IPS-11a (cell line): ENCODE measurements around the gene CTDSPL2.
A peak's percentile ranks its signal among the peaks of the same experiment; 100 is the strongest.
"Not testable (repeated sequence)": the region's sequence is repeated elsewhere in the genome, so short reads cannot be mapped to it uniquely, and the experiment has no call there.

Experiments used
- H3K4me3 ChIP-seq: one replicate; pipeline ENCODE4 v1.5.1; 2013; ENCODE audit warnings: low read depth, low read length, control low read depth

Gene CTDSPL2

DNA sequence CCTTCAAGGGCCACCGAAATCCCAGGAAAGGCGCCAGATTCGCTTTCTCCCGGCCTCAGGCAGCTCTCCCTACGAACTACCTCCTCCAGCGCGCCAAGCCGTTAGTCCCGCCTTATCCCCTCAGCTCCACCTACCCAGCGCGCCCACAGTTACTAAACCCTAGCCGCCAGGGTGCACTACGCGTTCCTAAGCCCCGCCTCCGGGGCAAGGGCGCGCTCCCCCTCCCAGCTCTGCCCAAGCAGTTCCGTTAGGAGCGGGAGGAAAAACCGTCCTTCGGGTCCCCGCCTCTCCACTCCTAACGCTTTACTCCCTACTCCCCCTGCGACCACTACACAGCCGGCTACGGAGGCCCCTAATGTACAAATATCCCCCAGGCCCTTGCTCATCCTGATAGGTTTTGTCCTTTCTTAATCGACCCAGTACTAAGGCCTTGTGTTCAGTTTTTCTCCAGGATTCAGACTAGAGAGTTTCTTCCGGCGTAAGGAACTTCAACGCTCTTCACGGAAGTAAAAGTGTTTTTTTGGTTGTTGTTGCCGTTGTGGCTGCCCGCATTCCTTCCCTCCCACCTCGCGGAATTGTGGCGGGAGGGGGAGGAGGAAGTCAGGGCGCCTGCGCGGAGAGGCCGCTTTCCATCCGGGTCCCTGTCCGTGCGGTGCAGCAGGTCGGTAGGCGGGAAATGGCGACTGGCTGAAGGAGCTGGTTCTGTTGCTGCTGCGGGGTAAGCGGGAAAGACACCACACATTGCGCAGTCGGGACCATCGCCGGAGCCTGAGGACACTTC lies at the start of gene CTDSPL2:
TSS of gene CTDSPL2 (plus strand) at position 655 of the 781 bp plus-strand sequence. CDS start 31,386 bp downstream, outside the sequence.
- H3K4me3 ChIP-seq: peak within 1 kb of the TSS; percentile 99

DNA sequence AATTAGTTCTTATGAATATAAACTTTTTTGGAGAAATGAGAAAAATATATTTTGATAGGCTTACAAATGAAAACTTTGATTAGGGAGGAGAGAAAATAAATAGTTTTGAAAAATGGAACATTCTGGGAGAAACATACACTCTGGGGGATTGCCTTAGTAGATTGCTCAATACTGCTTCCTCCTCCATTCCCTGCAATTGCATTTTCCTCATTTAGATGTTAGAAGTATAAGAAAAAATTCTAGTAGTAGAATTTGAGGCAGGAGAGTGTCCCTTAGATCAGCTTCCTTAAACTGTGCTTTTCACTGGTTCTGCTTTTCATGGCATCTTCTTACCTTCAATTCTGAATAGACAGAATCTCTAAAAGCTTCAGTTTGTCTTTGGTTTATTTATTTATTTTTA lies 46.2 kb upstream of the CTDSPL2 start:
- H3K4me3 ChIP-seq: no peak overlapping the region

- no peak overlapping the region for H3K4me3 ChIP-seq
These were observed 42.0 kb upstream of the CTDSPL2 start for GRCh38 chr15:44385344-44385942.

DNA sequence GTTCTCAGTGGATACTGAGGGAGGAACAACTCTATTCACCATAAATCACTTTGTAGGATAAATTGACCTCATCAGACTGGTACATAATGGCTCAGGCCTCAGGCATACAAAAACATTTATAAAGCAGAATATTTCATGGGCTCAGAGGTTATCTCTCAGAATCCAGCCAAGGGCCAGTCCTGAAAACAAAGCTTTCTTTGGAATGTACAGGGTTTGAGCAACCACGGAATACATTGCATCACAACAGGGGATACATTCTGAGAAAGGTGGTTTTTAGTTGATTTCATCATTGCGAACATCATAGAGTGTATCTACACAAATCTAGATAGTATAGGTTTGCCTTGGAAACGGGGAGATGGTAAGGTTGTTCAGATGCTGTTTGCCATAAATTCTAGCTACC lies 33.4 kb upstream of the CTDSPL2 start:
- H3K4me3 ChIP-seq: no peak overlapping the region

GRCh38 chr15:44394562-44394961 lies 32.9 kb upstream of the CTDSPL2 start:
- no peak overlapping the region for H3K4me3 ChIP-seq

DNA sequence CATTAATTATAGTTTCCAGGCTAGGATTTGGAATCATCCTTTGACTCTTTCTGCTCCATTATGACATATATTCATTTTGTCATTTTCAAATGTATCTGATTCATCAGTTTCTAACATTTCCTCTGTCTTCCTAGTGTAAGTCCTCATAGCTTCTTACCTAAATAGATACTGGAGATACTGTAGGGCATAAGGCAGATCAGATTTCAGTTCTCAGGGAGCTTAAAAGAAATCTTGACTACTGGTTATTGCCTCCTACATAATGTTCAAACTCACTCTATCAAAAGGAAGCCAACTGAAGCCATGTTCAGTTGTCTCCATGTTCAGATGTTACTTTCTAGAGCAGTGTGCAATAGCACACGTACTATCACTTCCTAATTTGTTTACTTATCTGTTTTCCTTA lies 29.6 kb upstream of the CTDSPL2 start:
- H3K4me3 ChIP-seq: no peak overlapping the region

GRCh38 chr15:44414001-44414400 lies 13.4 kb upstream of the CTDSPL2 start:
- no peak overlapping the region for H3K4me3 ChIP-seq

DNA sequence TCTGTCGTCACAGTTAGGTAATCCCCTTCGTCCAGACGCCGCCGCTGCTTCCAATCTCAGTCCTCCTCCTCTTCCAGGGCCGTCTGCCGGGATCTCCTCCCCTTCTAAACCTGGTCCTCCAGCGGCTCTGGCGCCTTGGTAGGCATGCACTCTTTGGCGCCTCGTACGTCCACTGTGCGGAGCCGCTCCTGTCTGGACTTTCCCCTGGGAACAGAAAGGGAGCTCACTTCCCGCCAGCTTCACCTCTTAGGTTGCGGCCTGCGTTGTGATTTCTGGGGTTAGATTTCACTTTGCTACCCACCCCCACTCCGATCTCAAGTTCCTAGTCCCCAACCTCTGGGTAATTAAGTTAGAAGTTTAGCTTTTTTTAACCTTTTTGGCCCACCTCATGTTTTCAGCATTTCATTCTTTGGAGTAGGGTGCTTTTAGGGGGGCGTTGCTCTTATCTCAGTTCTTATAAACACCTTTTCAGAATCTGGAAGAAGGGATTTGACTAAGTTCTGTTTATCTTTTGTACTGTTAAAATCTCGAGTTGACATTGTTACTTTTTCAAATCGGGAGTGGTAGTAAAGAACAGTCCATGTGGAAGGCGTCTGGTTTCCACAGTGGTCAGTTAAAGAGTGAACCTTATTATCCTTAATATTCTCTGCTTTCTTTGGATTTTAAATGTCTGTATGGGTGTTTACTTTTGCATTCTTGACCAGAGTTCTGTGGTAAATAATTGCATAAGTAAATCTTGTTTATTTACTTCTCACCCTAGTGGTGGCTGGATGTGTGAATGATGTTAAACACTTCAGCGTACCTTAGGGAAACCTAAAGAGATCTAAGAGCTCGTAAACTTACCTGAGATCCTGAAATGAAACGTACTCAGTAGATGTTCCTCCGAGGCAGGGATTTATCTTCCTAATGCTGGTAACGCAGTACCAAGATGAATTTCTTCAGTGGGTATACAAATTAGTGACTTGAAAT lies 611 bp downstream of the CTDSPL2 start:
- peak overlapping the region; percentile 99 for H3K4me3 ChIP-seq

DNA sequence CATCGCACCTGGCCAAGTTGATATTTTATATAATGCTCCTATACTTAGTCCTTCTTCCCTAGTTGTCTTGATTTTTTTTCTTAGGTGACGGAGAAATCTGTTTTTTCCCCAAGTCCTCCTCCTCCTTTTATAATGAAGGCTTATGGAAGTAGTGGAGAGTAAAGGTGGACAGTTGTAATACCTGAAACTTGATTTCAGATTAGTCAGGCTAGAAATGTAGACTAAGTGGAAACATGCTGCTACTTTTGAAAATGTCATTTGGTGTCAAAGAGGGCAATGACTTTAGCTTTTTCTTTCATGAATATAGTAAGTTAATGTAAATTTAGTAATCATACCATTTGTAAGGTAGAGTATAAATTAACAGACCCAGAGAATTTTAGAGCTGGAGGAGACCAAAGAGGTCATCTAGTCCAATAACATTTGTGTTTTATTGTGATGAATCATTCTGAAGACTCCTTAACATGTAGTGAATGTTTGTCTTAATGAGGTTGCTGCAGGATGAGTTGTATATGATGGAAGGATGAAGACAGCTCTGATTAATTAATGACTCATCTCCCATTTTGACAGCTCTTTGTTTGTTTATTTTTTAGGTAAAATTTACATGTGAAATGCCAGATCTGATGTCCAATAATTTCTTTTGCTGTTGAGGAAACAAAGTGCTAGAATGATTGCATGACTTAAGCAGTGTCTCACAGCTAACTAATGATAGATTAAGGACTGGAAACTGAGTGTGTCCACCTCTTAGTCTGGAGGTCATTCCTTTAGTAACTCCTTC lies 8.7 kb downstream of the CTDSPL2 start:
- H3K4me3 ChIP-seq: no peak overlapping the region

- H3K4me3 ChIP-seq: no peak overlapping the region
These were observed 11.0 kb downstream of the CTDSPL2 start for GRCh38 chr15:44438402-44438801.

GRCh38 chr15:44441095-44441501 lies 13.7 kb downstream of the CTDSPL2 start:
- H3K4me3 ChIP-seq: no peak overlapping the region

DNA sequence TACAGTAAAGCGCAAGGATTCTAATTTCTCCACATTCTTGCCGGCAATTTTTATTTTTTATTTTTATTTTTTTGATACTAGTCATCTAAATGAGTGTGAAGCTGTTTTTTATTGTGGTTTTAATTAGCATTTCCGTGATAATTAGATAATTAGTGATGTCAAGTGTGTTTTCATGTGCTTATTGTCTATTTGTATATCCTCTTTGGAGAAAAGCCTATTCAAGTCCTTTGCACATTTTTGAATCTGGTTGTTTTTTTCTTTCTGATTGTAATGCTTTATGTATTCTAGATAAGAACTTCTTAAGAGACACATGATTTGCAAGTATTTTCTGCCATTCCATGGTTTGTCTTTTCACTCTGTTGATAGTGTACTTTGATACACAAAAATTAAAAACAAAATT lies 16.1 kb downstream of the CTDSPL2 start:
- H3K4me3 ChIP-seq: no peak overlapping the region

GRCh38 chr15:44447772-44448376 lies 20.4 kb downstream of the CTDSPL2 start:
- no peak overlapping the region for H3K4me3 ChIP-seq

DNA sequence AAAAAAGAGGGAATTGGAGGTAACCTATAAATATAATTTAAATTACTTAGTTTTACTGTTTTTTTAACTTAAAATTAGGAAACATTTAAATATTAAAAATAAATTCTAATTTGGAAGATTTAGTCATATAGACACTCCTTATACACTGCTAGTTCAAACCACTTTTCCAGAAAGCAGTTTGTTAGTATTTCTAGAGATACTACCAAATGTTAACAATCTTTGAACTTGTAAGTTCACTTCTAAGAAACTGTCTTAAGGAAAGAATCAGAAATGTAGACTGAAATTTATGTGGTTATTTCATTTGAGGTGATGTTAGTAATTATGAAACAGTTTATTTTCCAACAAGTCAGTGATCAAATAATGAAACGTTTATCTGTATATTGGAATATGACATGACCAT lies 22.7 kb downstream of the CTDSPL2 start:
- no peak overlapping the region for H3K4me3 ChIP-seq

DNA sequence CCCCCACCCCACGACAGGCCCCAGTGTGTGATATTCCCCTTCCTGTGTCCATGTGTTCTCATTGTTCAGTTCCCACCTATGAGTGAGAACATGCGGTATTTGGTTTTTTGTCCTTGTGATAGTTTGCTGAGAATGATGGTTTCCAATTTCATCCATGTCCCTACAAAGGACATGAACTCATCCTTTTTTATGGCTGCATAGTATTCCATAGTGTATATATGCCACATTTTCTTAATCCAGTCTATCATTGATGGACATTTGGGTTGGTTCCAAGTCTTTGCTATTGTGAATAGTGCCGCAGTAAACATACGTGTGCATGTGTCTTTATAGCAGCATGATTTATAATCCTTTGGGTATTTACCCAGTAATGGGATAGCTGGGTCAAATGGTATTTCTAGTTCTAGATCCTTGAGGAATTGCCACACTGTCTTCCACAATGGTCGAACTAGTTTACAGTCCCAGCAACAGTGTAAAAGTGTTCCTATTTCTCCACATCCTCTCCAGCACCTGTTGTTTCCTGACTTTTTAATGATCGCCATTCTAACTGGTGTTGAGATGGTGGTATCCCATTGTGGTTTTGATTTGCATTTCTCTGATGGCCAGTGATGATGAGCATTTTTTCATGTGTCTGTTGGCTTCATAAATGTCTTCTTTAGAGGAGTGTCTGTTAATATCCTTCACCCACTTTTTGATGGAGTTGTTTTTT lies 26.3 kb downstream of the CTDSPL2 start:
- not testable (repeated sequence) for H3K4me3 ChIP-seq

- no peak overlapping the region for H3K4me3 ChIP-seq
These were observed 31.0 kb downstream of the CTDSPL2 start for GRCh38 chr15:44458429-44458828.

GRCh38 chr15:44468709-44469385 lies 41.4 kb downstream of the CTDSPL2 start:
- no peak overlapping the region for H3K4me3 ChIP-seq

- no peak overlapping the region for H3K4me3 ChIP-seq
These were observed 44.5 kb downstream of the CTDSPL2 start for GRCh38 chr15:44471885-44472455.

DNA sequence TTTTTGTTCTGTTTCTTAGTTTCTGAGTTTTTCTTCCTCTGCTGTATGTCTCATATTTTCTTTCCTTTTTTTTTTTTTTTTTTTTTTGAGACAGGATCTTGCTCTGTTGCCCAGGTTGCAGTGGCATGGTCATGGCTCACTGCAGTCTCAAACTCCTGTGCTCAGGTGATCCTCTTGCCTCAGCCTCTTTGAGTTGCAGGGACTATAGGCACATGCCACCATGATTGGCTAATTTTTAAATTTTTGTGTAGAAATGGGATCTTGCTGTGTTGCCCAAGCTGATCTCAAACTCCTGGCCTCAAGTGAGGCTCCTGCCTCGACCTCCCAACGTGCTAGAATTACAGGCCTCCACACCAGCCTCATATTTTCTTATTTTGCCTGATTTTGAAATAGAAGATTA lies 51.9 kb downstream of the CTDSPL2 start:
- H3K4me3 ChIP-seq: no peak overlapping the region
